Measurements from ENCODE around the gene AGRP. TPM values are rescaled to one million over a fixed set of nuclear protein-coding genes. Genes with fewer than 3 reads are reported as not detected.
A peak's percentile ranks its signal among the peaks of the same experiment; 100 is the strongest.

AGRP gene
- under 1 TPM in 1 of 7 donors, not detected in 6; 0.91 TPM for total RNA-seq
- polyA plus RNA-seq = under 1 TPM; 0.15 to 0.30 (median 0.22) TPM
- long read RNA-seq, donor 1 = 0 reads
- long read RNA-seq, donor 2 = 0 reads

- Histone ChIP-seq H3K4me3 (peak within 1 kb of the TSS in 7 of 8 donors; percentile 67 to 99 (median 88)), H3K27ac (peak within 1 kb of the TSS; percentile 91 to 99 (median 95)), H3K4me1 (peaks cover 30 to 91% (median 78%) of the 10 kb centered on the region in 6 donors), H3K9me3 (no peaks in the 10 kb centered on the region), H3K36me3 (peaks cover 0 to 35% (median 16%) of the 10 kb centered on the region in 6 donors), H3K27me3 (replicated peaks in 1 of 7) (no peaks in the 10 kb centered on the region)
- peak; percentile 80 for DNase-seq
- intact Hi-C loops (cut with DNase I; ENCODE audit: low total_unique reads) = no loop called here
- WGBS, 5 donors = 87 to 100% (median 93%) methylated on average over 2 to 6 of the region's 6 CpGs
- TF ChIP-seq POLR2A (IDR thresholded peaks at IDR 0.05) (no peak), CTCF (IDR thresholded peaks at IDR 0.05 in 8 of 11, conservative IDR thresholded peaks at IDR 0.05 in 3 of 11) (no peak), POLR2AphosphoS5 (IDR thresholded peaks at IDR 0.05) (no peak)
Measured at GRCh38 chr16:67483150-67483549, at the start of gene AGRP. AGRP (minus strand) TSS chr16:67483547; CDS start chr16:67483398, 149 bp downstream.

GRCh38 chr16:67531247-67531646 lies 47.9 kb upstream of the AGRP start:
- Histone ChIP-seq H3K4me1 (peaks cover 43 to 93% (median 76%) of the 10 kb centered on the region in 6 donors), H3K27me3 (replicated peaks in 1 of 7) (peaks cover 0 to 16% (median 0%) of the 10 kb centered on the region in 7 donors), H3K4me3 (peak overlapping the region in 7 of 8 donors; percentile 70 to 94 (median 76)), H3K9me3 (no peaks in the 10 kb centered on the region), H3K27ac (peak overlapping the region; percentile 77 to 95 (median 88)), H3K36me3 (peaks cover 0 to 5% (median 0%) of the 10 kb centered on the region in 6 donors)
- TF ChIP-seq CTCF (IDR thresholded peaks at IDR 0.05 in 8 of 11, conservative IDR thresholded peaks at IDR 0.05 in 3 of 11) (peak in 1 of 11 experiments; percentile 11), POLR2AphosphoS5 (IDR thresholded peaks at IDR 0.05) (peak in 2 of 3 donors; percentile 7 to 83), POLR2A (IDR thresholded peaks at IDR 0.05) (no peak)
- intact Hi-C loops (cut with DNase I; ENCODE audit: low total_unique reads) = no loop called here
- WGBS, 5 donors = 22 to 45% (median 36%) methylated on average over 4 of the region's 4 CpGs
- DNase-seq = peak; percentile 81

GRCh38 chr16:67530013-67530939 lies 46.9 kb upstream of the AGRP start:
- H3K27ac ChIP-seq = peak overlapping the region; percentile 77 to 95 (median 88)
- peak; percentile 92 for DNase-seq
- no peaks in the 10 kb centered on the region for H3K9me3 ChIP-seq
- peaks cover 0 to 4% (median 0%) of the 10 kb centered on the region in 6 donors for H3K36me3 ChIP-seq
- H3K4me1 ChIP-seq = peaks cover 42 to 91% (median 66%) of the 10 kb centered on the region in 6 donors
- H3K27me3 ChIP-seq (replicated peaks in 1 of 7) = peaks cover 0 to 16% (median 0%) of the 10 kb centered on the region in 7 donors
- TF ChIP-seq POLR2A (IDR thresholded peaks at IDR 0.05) (peak in 2 of 3 donors; percentile 26 to 60), POLR2AphosphoS5 (IDR thresholded peaks at IDR 0.05) (peak; percentile 84 to 91 (median 86)), CTCF (IDR thresholded peaks at IDR 0.05 in 8 of 11, conservative IDR thresholded peaks at IDR 0.05 in 3 of 11) (no peak)
- H3K4me3 ChIP-seq = peak overlapping the region; percentile 70 to 94 (median 79)
- WGBS, 5 donors = 1 to 7% (median 5%) methylated on average over 27 to 48 of the region's 48 CpGs
- intact Hi-C loops (cut with DNase I; ENCODE audit: low total_unique reads) = no loop called here

Measured in spleen (tissue), 13 donors.